HL-60 (cell line): Measurements from ENCODE around the gene CACNG3.
A peak's percentile ranks its signal among the peaks of the same experiment; 100 is the strongest.

Experiments used
- DNase-seq, 2 experiments: peaks; one replicate each; pipeline ENCODE4 v3.0.0-alpha.2; 2010 to 2020; ENCODE audit warnings: low read depth in 1 of 2, low spot score in 1 of 2
- H3K27ac ChIP-seq: fragments of 250-450 bp; sonication (Bioruptor Pico); replicated peaks from 2 replicates; pipeline ENCODE4 v1.5.1; 2020; ENCODE audit warnings: mild to moderate bottlenecking, moderate library complexity
- H3K27me3 ChIP-seq: fragments of 250-450 bp; sonication (Bioruptor Pico); 2 replicates; pipeline ENCODE4 v1.5.1; 2021; ENCODE audit warnings: mild to moderate bottlenecking, moderate library complexity; ENCODE audit not compliant: insufficient read depth, poor library complexity, severe bottlenecking
- H3K4me3 ChIP-seq: replicated peaks from 2 replicates; pipeline ENCODE4 v1.5.1; 2011; ENCODE audit warnings: mild to moderate bottlenecking, control low read depth, low read length; ENCODE audit not compliant: insufficient read depth
- CTCF ChIP-seq: IDR thresholded peaks from one replicate; pipeline ENCODE4 v1.5.1; 2011; ENCODE audit warnings: low read length, control low read depth, inconsistent platforms; ENCODE audit not compliant: insufficient read depth
- GABPA ChIP-seq: IDR thresholded peaks from 2 replicates; pipeline ENCODE4 v1.6.1; 2012; ENCODE audit warnings: low read depth
- POLR2AphosphoS5 ChIP-seq: IDR thresholded peaks from 2 replicates; pipeline ENCODE4 v1.6.1; 2012; ENCODE audit warnings: low read depth
- REST ChIP-seq: IDR thresholded peaks from 2 replicates; pipeline ENCODE4 v1.6.1; 2012; ENCODE audit warnings: low read depth; ENCODE audit not compliant: insufficient replicate concordance
- SPI1 ChIP-seq: IDR thresholded peaks from 2 replicates; pipeline ENCODE4 v1.6.1; 2012; ENCODE audit warnings: low read depth, mild to moderate bottlenecking, borderline replicate concordance

Gene CACNG3

GRCh38 chr16:24272379-24272778 is 16.2 kb downstream of the CACNG3 start:
- Histone ChIP-seq H3K4me3 (no peak overlapping the region), H3K27ac (no peak overlapping the region), H3K27me3 (no peaks in the 10 kb centered on the region)
- DNase-seq: no peak
- TF ChIP-seq CTCF: no peak

GRCh38 chr16:24273508-24274182 is 17.5 kb downstream of the CACNG3 start:
- TF ChIP-seq GABPA (no peak), REST (no peak), SPI1 (no peak), CTCF (no peak)
- no peaks in the 10 kb centered on the region for H3K27me3 ChIP-seq
- DNase-seq: peak in 1 of 2 experiments; percentile 28
- no peak overlapping the region for H3K27ac ChIP-seq
- no peak overlapping the region for H3K4me3 ChIP-seq

GRCh38 chr16:24275413-24275812 is 19.3 kb downstream of the CACNG3 start:
- DNase-seq: no peak
- TF ChIP-seq POLR2AphosphoS5 (no peak), CTCF (no peak), GABPA (no peak), SPI1 (no peak), REST (no peak)
- no peak overlapping the region for H3K27ac ChIP-seq
- H3K4me3 ChIP-seq: no peak overlapping the region
- no peaks in the 10 kb centered on the region for H3K27me3 ChIP-seq

- no peak for TF ChIP-seq GABPA
- no peak for TF ChIP-seq REST
- TF ChIP-seq SPI1: no peak
- no peak for TF ChIP-seq CTCF
- no peak for TF ChIP-seq POLR2AphosphoS5
- DNase-seq: no peak
- no peaks in the 10 kb centered on the region for H3K27me3 ChIP-seq
Measured at GRCh38 chr16:24279982-24280515, 23.9 kb downstream of the CACNG3 start.

More at GRCh38 chr16:24279982-24280515, 23.9 kb downstream of the CACNG3 start:
- Histone ChIP-seq H3K4me3 (no peak overlapping the region), H3K27ac (no peak overlapping the region)
